RWPE2 (cell line): Measurements from ENCODE around the gene KCNMA1.

ENCODE experiments used
- ATAC-seq: fragments of 200-7000 bp; cut with Tn5 transposase; 3 replicates; pipeline ENCODE4 v1.9.1; 2021; ENCODE audit warnings: low read depth
- DNase-seq: peaks from one replicate; pipeline ENCODE4 v3.0.0-alpha.2; 2020; ENCODE audit warnings: low spot score
- H3K27ac ChIP-seq: fragments of 450-650 bp; 2 replicates; pipeline ENCODE4 v1.5.1; 2017; ENCODE audit warnings: mild to moderate bottlenecking; ENCODE audit not compliant: poor library complexity, severe bottlenecking
- H3K27me3 ChIP-seq: fragments of 250-450 bp; sonication (Bioruptor Pico); 2 replicates; pipeline ENCODE4 v1.5.1; 2021; ENCODE audit warnings: mild to moderate bottlenecking, moderate library complexity; ENCODE audit not compliant: insufficient read depth, poor library complexity, severe bottlenecking
- H3K36me3 ChIP-seq: fragments of 250-450 bp; sonication (Bioruptor Pico); 2 replicates; pipeline ENCODE4 v1.5.1; 2020; ENCODE audit warnings: low read depth, mild to moderate bottlenecking, moderate library complexity
- H3K4me1 ChIP-seq: fragments of 250-450 bp; sonication (Bioruptor Pico); 2 replicates; pipeline ENCODE4 v1.5.1; 2021; ENCODE audit warnings: mild to moderate bottlenecking, moderate library complexity; ENCODE audit not compliant: insufficient read depth, poor library complexity, severe bottlenecking
- H3K4me3 ChIP-seq: fragments of 250-450 bp; sonication (Bioruptor Pico); 2 replicates; pipeline ENCODE4 v1.5.1; 2021; ENCODE audit warnings: mild to moderate bottlenecking, moderate library complexity; ENCODE audit not compliant: severe bottlenecking
- H3K9me3 ChIP-seq: fragments of 250-450 bp; sonication (Bioruptor Pico); 2 replicates; pipeline ENCODE4 v1.5.1; 2021; ENCODE audit warnings: mild to moderate bottlenecking, moderate library complexity; ENCODE audit not compliant: severe bottlenecking
- CTCF ChIP-seq: fragments of 450-650 bp; IDR thresholded peaks from one replicate; pipeline ENCODE4 v1.5.1; 2017; ENCODE audit warnings: mild to moderate bottlenecking, moderate library complexity; ENCODE audit not compliant: poor library complexity, severe bottlenecking

KCNMA1 gene

GRCh38 chr10:77192402-77192801 is 445.2 kb downstream of the KCNMA1 start:
- Histone ChIP-seq H3K4me1 (peaks cover 18% of the 10 kb centered on the region), H3K27ac (no peak overlapping the region), H3K36me3 (no peaks in the 10 kb centered on the region), H3K9me3 (no peaks in the 10 kb centered on the region), H3K4me3 (no peak overlapping the region), H3K27me3 (no peaks in the 10 kb centered on the region)
- no peak for DNase-seq
- ATAC-seq: no peak
- TF ChIP-seq CTCF: no peak

GRCh38 chr10:77191324-77192049 is 446.1 kb downstream of the KCNMA1 start:
- H3K27me3 ChIP-seq: no peaks in the 10 kb centered on the region
- H3K4me1 ChIP-seq: peaks cover 23% of the 10 kb centered on the region
- H3K36me3 ChIP-seq: no peaks in the 10 kb centered on the region
- no peak overlapping the region for H3K4me3 ChIP-seq
- no peaks in the 10 kb centered on the region for H3K9me3 ChIP-seq
- ATAC-seq (no peak), DNase-seq (no peak)
- no peak overlapping the region for H3K27ac ChIP-seq
- no peak for TF ChIP-seq CTCF

GRCh38 chr10:77190291-77190690 is 447.3 kb downstream of the KCNMA1 start:
- peaks cover 19% of the 10 kb centered on the region for H3K4me1 ChIP-seq
- no peak for DNase-seq
- no peak overlapping the region for H3K4me3 ChIP-seq
- TF ChIP-seq CTCF: no peak
- no peak for ATAC-seq
- no peak overlapping the region for H3K27ac ChIP-seq
- H3K36me3 ChIP-seq: no peaks in the 10 kb centered on the region
- H3K9me3 ChIP-seq: no peaks in the 10 kb centered on the region
- no peaks in the 10 kb centered on the region for H3K27me3 ChIP-seq

- H3K27ac ChIP-seq: no peak overlapping the region
- TF ChIP-seq CTCF: no peak
- no peak for DNase-seq
- H3K4me3 ChIP-seq: no peak overlapping the region
- ATAC-seq: no peak
- peaks cover 11% of the 10 kb centered on the region for H3K4me1 ChIP-seq
- H3K36me3 ChIP-seq: no peaks in the 10 kb centered on the region
- no peaks in the 10 kb centered on the region for H3K9me3 ChIP-seq
- no peaks in the 10 kb centered on the region for H3K27me3 ChIP-seq
Observed at GRCh38 chr10:77189520-77189919, 448.1 kb downstream of the KCNMA1 start.

- DNase-seq: no peak
- Histone ChIP-seq H3K9me3 (no peaks in the 10 kb centered on the region), H3K27me3 (no peaks in the 10 kb centered on the region), H3K4me3 (no peak overlapping the region), H3K4me1 (peaks cover 9% of the 10 kb centered on the region), H3K27ac (no peak overlapping the region), H3K36me3 (no peaks in the 10 kb centered on the region)
- ATAC-seq: no peak
- TF ChIP-seq CTCF: no peak
Observed at GRCh38 chr10:77189075-77189474, 448.5 kb downstream of the KCNMA1 start.
